Activated T-cell treated with anti-CD3 and anti-CD28 coated beads for 4 hours (primary cell): ENCODE results near the gene KCNH5.
"Not testable (repeated sequence)": the region's sequence is repeated elsewhere in the genome, so short reads cannot be mapped to it uniquely, and the experiment has no call there.

ENCODE experiments used
- DNase-seq: peaks from one replicate; pipeline ENCODE4 v3.0.0-alpha.2; 2020

The KCNH5 gene

GRCh38 chr14:62882967-62883366, 162.3 kb downstream of the KCNH5 start:
- no peak for DNase-seq

- DNase-seq, result no peak
These were observed 178.9 kb downstream of the KCNH5 start for GRCh38 chr14:62866376-62866775.

GRCh38 chr14:62864588-62864987, 180.7 kb downstream of the KCNH5 start:
- DNase-seq, result no peak

DNA sequence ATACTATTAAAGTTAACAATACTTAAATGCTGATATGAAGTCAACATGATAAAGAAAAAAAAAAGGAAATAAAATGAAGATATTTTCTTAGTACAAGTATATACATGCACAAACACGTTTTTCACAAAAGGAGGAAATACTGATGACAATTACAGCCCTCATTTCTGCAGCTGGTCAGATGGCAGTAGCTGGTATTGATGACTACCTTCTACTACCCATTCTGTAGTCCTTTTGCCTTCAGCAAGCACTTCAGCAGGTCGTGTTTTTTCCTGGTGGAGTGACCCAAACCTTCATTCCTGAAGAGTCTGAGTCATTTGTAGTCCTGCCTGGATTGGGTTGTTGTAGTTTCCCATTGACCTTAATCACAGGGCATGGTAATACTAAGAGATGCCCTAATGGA, 187.2 kb downstream of the KCNH5 start:
- not testable (repeated sequence) for DNase-seq

DNA sequence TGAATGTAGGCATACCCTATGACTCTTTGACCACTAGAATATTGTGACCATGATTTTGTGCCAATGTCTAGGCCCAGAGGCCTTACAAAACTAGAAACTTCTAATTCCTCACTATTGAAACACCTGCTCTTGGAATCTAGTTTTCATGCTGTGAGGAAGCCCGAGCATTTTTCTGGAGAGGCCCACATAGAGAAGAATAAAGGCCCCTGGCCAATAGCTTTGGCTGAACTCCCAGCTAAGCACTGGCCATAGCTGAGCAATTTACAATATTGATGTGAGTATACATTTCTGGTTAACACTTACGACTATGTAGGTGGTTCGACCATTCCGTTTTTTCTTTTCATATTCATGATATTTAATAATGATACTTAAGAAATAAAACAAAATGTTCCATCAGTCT, 190.3 kb downstream of the KCNH5 start:
- DNase-seq, result no peak

- DNase-seq, result no peak
These were observed 198.1 kb downstream of the KCNH5 start for GRCh38 chr14:62847168-62847567.

DNA sequence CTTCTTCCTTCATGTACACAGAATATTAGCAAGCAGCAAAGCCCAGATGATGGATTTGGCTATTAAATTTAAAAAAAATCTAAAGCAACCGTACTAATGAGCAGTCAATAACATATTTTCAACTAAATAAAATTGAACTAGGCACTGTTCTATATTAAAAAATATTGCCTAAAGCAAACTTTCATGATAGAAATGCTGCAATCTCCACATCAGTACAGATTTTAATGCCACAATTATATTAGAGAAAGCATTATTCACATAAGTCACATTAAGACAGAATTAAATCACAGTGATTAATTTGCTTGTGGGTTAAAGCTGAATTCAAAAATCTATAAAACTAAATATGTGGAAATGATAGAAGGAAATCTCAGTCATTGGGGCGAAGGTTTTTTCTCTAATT, 200.7 kb downstream of the KCNH5 start:
- no peak for DNase-seq

DNA sequence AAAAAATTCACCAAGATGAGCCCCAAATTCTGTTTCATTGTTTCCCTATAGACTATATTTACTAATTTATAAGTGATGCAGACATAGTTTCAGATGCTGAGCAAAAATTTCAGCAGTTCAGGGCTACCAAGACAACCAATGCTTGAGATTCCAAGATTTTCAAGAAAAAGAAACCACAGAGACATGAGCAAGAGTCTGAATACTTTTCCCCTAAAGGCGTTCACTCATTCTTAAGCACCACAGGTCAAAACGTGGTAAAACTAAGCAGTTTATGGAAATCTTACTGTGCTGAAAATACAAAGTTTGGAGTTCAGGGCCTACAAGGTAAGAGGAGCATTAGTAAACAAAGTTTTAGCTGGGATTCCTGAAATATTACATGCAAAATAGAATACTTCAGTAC, 221.2 kb downstream of the KCNH5 start:
- no peak for DNase-seq

- DNase-seq, result no peak
These were observed 225.3 kb downstream of the KCNH5 start for GRCh38 chr14:62819931-62820330.

- no peak for DNase-seq
These were observed 237.6 kb downstream of the KCNH5 start for GRCh38 chr14:62807636-62808035.

GRCh38 chr14:62800577-62800976, 244.7 kb downstream of the KCNH5 start:
- no peak for DNase-seq

- DNase-seq, result no peak
These were observed 248.8 kb downstream of the KCNH5 start for GRCh38 chr14:62796431-62796830.

GRCh38 chr14:62792578-62792977, 252.7 kb downstream of the KCNH5 start:
- DNase-seq, result no peak

DNA sequence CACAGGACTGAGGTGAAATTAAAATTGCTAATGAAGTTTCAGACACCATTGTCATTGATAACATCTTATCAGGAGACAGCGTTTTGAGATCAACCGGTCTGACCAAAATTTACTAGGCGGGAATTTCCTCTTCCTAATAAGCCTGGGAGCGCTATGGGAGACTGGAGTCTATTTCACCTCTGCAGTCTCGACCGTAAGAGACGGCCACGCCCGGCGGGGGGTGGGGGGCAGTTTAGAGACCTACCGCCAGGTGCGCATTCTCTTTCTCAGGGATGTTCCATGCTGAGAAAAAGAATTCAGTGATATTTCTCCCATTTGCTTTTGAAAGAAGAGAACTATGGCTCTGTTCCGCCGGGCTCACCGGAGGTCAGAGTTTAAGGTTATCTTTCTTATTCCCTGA, 263.9 kb downstream of the KCNH5 start:
- not testable (repeated sequence) for DNase-seq

DNA sequence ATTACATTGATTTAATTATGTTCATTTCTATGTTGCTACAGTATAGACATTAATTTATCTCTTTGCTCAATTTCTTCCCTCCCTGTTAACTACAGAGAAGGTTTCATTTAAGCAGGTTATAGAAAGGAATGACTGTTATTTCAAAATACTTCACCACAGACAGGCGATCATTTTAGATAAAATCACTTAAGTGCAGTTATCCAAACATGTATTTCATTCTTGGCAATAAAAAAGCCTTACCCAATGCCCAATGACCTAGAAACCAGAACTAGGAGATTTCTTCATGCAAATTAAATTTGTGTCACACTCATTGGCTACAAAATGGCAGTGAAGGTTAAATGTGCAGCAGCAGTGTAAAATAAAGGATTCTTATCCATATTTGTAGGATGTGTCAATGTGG, 266.4 kb downstream of the KCNH5 start:
- no peak for DNase-seq

GRCh38 chr14:62778310-62778709, 266.9 kb downstream of the KCNH5 start:
- no peak for DNase-seq

GRCh38 chr14:62777510-62777909, 267.7 kb downstream of the KCNH5 start:
- no peak for DNase-seq

DNA sequence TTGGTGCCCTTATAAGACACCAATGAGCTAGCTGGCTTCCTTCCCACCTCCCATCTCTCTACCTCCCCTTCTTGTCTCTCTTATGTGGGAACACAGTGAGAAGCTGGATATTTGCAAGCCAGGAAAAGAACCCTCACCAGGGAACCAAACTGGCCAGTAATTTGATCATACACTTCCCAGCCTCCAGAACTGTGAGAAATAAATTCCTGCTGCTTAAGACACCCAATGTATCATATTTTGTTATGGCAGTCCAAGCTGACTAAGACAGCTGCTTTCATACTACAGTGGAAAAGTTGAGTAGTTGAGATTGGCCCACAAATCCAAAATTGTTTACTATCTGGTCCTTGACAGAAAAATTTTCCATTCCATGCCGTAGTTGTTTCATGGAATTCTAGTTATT, 269.0 kb downstream of the KCNH5 start:
- no peak for DNase-seq

GRCh38 chr14:62768753-62769152, 276.5 kb downstream of the KCNH5 start:
- no peak for DNase-seq

DNA sequence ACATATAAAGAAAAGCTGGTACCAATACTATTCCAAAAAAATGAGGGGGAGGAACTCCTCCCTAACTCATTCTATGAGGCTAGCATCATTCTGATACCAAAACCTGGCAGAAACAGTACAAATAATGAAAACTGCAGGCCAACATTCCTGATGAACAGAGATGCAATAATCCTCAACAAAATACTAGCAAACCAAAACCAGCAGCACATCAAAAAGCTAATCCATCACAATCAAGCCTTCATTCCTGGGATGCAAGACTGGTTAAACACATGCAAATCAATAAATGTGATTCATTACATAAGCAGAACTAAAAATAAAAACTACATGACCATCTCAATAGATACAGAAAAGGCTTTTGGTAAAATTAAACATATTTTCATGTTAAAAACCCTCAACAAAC, 281.3 kb downstream of the KCNH5 start:
- DNase-seq, result no peak

- no peak for DNase-seq
These were observed 285.5 kb downstream of the KCNH5 start for GRCh38 chr14:62759796-62760195.

DNA sequence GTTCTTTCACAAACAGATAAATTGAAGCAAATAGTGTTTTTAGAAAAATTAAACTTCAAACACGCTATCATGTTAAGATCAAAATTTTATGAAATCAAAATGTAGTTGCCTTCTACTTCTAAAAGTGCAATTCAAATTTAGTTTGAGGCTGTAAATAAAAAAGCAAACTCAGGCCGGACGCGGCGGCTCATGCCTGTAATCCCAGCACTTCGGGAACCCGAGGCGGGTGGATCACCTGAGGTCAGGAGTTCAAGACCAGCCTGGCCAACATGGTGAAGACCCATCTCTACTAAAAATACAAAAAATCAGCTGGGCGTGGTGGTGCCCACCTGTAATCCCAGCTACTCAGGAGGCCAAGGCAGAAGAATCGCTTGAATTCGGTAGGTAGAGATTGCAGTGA, 298.4 kb downstream of the KCNH5 start:
- not testable (repeated sequence) for DNase-seq

DNA sequence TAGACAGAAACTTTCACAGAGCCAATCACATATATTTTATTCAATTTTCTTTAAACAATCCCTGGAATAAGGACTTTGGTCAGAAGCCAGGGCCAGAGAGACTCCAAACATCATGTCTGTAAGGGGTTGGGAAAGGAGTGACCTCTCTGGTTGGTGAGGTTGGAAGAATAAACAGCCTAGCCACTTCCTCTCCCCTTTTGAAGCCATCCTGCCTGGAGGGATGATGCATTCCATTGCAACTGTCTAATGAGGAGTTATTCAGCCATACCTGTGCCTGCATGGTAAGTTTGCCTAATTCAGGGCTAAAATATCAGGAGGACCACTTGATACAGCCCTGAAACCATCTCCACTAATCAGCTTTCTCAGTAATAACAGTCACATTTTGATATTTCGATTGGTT, 299.8 kb downstream of the KCNH5 start:
- no peak for DNase-seq

GRCh38 chr14:62743560-62743959, 301.7 kb downstream of the KCNH5 start:
- DNase-seq, result no peak

DNA sequence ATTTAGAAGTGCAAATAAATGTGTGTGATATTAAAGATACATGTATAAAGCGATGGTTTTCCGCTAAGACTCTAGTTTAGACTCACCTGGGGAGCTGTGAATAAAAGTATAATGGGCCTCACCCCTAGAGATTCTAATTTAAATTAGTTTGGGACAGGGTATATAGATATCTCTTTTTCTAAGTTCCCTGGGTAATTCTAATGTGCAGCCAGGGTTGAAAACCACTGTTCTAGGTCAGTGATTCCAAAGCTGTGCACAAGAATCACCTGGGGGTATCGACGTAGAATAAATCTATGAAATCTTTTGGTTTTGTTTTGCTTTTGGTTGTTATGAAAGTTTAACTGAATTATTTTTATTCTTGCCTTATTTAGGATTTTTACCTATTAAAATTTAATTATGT, 302.1 kb downstream of the KCNH5 start:
- DNase-seq, result no peak

- no peak for DNase-seq
These were observed 305.6 kb downstream of the KCNH5 start for GRCh38 chr14:62739647-62740046.
